ENCODE results near the gene YAP1. TPM values are rescaled to one million over a fixed set of nuclear protein-coding genes. Genes with fewer than 3 reads are reported as not detected.

The YAP1 gene
- polyA plus RNA-seq, 2 of the 4 experiments (the other 2 are of a cell fraction): 40.4 to 48.0 TPM

DNA sequence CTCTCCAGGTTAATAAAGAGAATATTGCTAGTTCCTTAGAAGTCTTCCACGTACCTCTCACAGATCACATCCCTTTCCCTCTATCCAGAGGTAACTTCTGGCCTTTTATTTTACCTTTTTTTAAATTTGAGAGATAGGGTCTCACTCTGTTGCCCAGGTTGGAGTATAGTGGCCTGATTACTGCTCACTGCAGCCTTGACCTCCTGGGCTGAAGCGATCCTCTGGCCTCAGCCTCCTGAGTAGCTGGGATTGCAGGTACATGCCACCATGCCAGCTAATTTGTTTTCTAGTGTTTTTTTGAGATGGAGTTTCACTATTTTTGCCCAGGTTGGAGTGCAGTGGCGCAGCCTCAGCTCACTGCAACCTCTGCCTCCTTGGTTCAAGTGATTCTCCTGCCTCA lies 24.4 kb downstream of the YAP1 start:
- FAIRE-seq (no peak), ATAC-seq (no peak), DNase-seq (ENCODE audit: low read depth in 1 of 2, low spot score in 1 of 2) (no peak)
- Histone ChIP-seq H3K4me2 (no peak overlapping the region), H3K27ac (no peak overlapping the region), H3K4me3 (no peak overlapping the region), H3K4me1 (peaks cover 20% of the 10 kb centered on the region), H3K9me3 (no peaks in the 10 kb centered on the region)
- 96% methylated on average over 3 of the region's 3 CpGs for WGBS (ENCODE audit: missing lambda C conversion rate)
- CTCF ChIA-PET: no interaction called here
- POLR2A ChIA-PET: no interaction called here
- TF ChIP-seq, protein P1, sequence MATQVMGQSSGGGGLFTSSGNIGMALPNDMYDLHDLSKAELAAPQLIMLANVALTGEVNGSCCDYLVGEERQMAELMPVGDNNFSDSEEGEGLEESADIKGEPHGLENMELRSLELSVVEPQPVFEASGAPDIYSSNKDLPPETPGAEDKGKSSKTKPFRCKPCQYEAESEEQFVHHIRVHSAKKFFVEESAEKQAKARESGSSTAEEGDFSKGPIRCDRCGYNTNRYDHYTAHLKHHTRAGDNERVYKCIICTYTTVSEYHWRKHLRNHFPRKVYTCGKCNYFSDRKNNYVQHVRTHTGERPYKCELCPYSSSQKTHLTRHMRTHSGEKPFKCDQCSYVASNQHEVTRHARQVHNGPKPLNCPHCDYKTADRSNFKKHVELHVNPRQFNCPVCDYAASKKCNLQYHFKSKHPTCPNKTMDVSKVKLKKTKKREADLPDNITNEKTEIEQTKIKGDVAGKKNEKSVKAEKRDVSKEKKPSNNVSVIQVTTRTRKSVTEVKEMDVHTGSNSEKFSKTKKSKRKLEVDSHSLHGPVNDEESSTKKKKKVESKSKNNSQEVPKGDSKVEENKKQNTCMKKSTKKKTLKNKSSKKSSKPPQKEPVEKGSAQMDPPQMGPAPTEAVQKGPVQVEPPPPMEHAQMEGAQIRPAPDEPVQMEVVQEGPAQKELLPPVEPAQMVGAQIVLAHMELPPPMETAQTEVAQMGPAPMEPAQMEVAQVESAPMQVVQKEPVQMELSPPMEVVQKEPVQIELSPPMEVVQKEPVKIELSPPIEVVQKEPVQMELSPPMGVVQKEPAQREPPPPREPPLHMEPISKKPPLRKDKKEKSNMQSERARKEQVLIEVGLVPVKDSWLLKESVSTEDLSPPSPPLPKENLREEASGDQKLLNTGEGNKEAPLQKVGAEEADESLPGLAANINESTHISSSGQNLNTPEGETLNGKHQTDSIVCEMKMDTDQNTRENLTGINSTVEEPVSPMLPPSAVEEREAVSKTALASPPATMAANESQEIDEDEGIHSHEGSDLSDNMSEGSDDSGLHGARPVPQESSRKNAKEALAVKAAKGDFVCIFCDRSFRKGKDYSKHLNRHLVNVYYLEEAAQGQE (IDR thresholded peaks at IDR 0.05): no peak
- TF ChIP-seq POLR2A (IDR thresholded peaks at IDR 0.05; ENCODE audit: low read length) (no peak), SREBF2 (IDR thresholded peaks at IDR 0.05) (no peak), RCOR1 (IDR thresholded peaks at IDR 0.05; ENCODE audit: low read depth, low read length) (no peak), MYC (IDR thresholded peaks at IDR 0.05; ENCODE audit: borderline replicate concordance, low read length) (no peak)

DNA sequence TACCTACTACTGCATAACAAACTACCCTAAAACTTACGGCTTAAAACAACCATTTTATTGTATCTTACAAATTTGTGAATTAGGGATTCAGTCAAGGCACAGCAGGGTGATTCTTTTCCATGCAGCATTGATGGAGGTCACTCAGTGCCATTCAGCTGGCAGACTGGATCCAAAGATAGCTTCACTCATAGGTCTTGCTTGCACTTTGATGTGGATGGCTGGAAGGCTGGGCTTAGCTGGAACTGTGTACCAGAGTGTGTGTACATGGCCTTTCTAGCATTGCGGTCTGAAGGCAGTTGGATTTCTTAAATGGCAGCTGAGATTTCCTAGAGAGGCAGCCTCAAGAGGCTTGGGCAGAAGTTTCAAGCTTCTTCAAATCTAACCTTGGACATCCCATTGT lies 25.0 kb downstream of the YAP1 start:
- POLR2A ChIA-PET: no interaction called here

GRCh38 chr11:102138223-102138622 lies 28.0 kb downstream of the YAP1 start:
- peak overlapping the region; percentile 42; the same call in 2 of the 3 replicates for H3K4me2 ChIP-seq
- H3K27ac ChIP-seq: peak overlapping the region in 1 of 2 experiments; percentile 52; a peak in 1 of 6 replicates
- ATAC-seq: no peak
- peaks cover 15% of the 10 kb centered on the region for H3K4me1 ChIP-seq
- no peak for FAIRE-seq
- H3K9me3 ChIP-seq: no peaks in the 10 kb centered on the region
- ChIA-PET POLR2A (no interaction called here), CTCF (no interaction called here)
- TF ChIP-seq ATOH8 (CRISPR knock-in tag; IDR thresholded peaks at IDR 0.05; ENCODE audit: low read depth) (no peak), KDM5A (IDR thresholded peaks at IDR 0.05) (no peak), ZFP36 (IDR thresholded peaks at IDR 0.05; ENCODE audit: borderline replicate concordance, partially characterized antibody) (no peak), EHF (CRISPR knock-in tag; IDR thresholded peaks at IDR 0.05) (no peak), TP53 (CRISPR knock-in tag; IDR thresholded peaks at IDR 0.05) (no peak), CTCF (IDR thresholded peaks at IDR 0.05) (no peak), ZC3H11A (IDR thresholded peaks at IDR 0.05) (no peak), HOXB5 (CRISPR knock-in tag; IDR thresholded peaks at IDR 0.05) (no peak), GATA3 (IDR thresholded peaks at IDR 0.05; ENCODE audit: borderline replicate concordance) (no peak), PBX3 (IDR thresholded peaks at IDR 0.05) (no peak), JUN (IDR thresholded peaks at IDR 0.05) (no peak), CBX2 (IDR thresholded peaks at IDR 0.05; ENCODE audit: borderline replicate concordance, low read depth) (no peak), SMC3 (IDR thresholded peaks at IDR 0.05) (no peak)
- no peak overlapping the region for H3K4me3 ChIP-seq
- no peak for DNase-seq (ENCODE audit: low read depth in 1 of 2, low spot score in 1 of 2)
- WGBS (ENCODE audit: missing lambda C conversion rate): 97% methylated on average over 2 of the region's 2 CpGs

More for the DNA sequence above, 25.0 kb downstream of the YAP1 start:
- Histone ChIP-seq H3K9me3 (no peaks in the 10 kb centered on the region), H3K27ac (no peak overlapping the region), H3K4me3 (no peak overlapping the region), H3K4me2 (no peak overlapping the region), H3K4me1 (peaks cover 22% of the 10 kb centered on the region)
- no peak for TF ChIP-seq EP300 (IDR thresholded peaks at IDR 0.05)
- TF ChIP-seq EHF (CRISPR knock-in tag; IDR thresholded peaks at IDR 0.05): no peak
- no peak for TF ChIP-seq KDM5A (IDR thresholded peaks at IDR 0.05)
- no peak for TF ChIP-seq POLR2A (IDR thresholded peaks at IDR 0.05; ENCODE audit: low read length)
- TF ChIP-seq RARB (CRISPR knock-in tag; IDR thresholded peaks at IDR 0.05): no peak
- TF ChIP-seq FOXS1 (CRISPR knock-in tag; IDR thresholded peaks at IDR 0.05): no peak
- ATAC-seq: no peak
- FAIRE-seq: no peak
- CTCF ChIA-PET: interaction anchor here (0.6 kb wide), 1 partner anchor 95 kb away, joined by 4 read pairs; no protein-coding TSS in a partner anchor
- 94% methylated on average over 2 of the region's 2 CpGs for WGBS (ENCODE audit: missing lambda C conversion rate)
- no peak for DNase-seq (ENCODE audit: low read depth in 1 of 2, low spot score in 1 of 2)
